Fibroblast of skin of left quadriceps (primary cell): ENCODE results near the gene SYTL2.
A peak's percentile ranks its signal among the peaks of the same experiment; 100 is the strongest.
"Not testable (repeated sequence)": the region's sequence is repeated elsewhere in the genome, so short reads cannot be mapped to it uniquely, and the experiment has no call there.

Experiments
- DNase-seq, 2 experiments: peaks; one replicate each; pipeline ENCODE4 v3.0.0-alpha.2; 2013; ENCODE audit warnings: low read depth in 2 of 2

SYTL2 gene

DNA sequence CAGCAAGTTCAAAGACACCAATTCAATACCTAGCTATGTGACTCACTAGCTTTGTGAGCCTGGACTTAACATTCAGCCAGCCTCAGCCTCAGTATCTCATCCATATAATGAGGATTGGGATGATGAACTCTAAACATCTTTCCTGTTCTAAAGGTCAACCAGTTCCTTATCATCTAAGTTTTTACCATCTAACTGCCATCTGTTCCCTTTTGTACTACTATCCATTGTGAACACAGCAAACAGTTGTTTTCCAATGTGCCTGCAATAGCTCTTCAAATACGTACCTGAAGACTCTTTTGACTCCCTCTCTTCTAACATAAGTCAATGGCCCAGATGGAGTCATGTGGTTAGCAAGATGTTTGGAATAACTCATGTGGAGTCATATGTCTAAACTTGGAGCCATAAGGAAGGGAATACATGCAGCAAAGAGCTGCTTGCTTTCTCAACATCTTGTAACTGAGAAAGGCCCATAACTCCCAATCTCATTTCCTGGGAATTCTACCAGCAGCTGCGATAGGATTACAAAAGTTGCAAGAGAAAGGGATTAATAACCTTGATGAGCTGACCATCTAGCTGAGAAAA, 19.4 kb downstream of the SYTL2 start:
- DNase-seq: no peak

DNA sequence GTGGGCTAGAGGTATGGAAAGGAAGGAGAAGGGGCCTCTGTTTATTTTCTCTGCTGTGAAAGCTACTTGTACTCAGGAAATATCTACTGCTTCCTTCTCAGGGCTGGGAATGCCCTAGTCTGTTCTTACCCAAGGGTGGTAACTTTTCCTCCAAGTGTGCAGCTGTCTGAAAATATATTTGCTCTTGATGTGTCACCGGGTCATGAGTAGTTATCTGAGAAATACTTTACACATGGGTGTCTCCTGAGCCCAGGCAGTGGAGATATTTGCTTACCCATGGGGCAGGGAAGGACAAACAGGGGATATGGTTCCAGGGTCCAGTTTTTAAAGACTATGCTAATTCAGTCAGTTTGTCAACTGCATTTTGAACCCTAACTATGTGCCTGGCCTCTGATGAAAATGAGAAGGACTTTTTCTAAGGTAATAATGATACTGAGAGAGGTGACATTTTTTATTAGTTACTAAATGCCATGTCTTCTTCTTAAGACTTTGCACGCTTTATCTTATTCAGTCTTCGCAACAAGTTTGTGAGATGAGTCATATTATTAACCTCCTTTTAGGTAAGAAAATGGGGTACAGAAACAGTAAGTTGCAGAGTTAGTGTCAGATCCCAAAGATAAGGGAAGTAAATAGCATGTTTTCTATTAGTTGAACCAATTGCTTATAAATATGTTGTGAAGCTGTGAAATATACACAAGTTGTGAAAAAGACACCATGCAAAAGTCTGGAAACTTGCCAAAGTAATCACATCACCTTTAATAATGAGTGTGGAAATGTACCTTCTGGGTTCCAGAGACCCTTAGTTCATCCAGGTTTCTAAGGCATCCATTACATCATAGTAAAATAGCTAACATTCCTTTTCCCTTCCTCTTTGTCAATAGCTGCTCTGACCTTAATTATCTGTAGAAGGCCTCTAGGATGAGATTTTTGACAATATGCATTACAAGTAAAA, 22.9 kb downstream of the SYTL2 start:
- no peak for DNase-seq

DNA sequence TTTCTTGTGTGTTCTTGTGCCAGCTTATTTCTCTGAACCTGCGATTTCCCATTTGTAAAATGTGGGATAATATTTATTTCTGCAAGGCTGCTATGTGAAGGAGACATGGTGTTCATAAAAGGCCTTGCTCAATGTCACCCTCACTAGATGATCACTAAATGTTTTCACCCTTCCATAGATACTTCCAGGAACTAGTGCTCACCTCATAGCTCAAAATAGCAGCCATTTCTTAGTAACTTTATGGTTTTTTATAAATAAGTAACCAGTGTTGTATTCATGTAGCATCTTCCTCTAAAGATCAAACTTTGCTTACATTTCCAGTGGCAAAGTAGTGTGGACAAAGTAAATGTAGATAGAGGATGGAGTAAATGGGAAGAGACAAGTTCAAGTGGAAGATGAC, 23.8 kb downstream of the SYTL2 start:
- no peak for DNase-seq

DNA sequence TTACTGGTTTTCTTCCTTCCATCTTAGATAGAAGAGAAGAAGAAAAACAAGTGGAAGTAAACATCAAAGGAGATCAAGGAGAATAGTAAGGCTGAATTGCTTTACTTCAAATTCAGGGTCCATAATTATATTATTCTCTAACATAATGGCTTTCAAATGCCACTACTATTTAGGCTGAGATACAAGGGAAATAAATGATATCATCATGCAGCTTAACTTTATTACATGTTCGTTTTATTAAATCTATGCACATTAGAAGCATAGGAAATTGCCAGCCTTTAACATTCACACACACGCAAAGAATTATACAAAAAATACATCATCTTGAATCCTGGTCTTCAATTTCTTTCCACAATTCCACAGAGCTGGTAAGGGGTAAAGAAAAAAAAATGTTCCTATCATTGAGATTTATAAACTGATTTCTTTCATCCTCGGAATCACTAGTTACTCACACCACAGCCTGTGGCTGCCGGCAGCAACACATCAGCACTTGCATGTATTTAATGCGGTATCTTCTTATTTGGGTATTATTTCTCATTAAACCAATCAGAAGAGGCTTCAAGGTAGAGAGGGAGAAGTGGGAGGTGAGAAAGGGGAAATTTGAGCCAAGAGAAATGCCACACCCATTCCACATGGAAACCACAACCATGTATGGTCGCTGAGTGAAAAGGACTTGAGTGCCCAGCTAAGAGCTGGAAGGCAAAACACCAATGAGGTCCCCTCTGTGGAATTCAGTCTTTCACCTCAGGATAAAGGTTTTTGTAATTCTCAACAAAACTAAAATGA, 26.3 kb downstream of the SYTL2 start:
- no peak for DNase-seq

DNA sequence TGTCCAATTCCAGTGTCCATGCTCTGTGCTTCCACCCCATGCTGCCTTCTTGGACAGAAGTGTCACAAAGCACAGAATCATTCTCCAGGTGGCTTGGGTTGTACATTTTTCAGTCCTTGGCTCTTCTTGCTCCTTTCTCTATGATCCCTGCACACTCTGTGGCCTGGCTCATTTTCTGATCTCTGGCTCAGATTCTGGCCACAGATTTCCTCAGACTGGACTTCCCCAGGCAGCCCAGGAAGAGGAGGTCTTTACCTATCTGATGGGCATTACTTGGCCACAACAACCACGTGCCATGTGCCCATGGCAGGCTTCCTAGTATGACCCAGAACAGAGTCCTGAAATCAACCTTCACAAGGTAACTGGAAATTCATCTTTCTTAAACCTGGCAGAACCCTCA, 27.2 kb downstream of the SYTL2 start:
- DNase-seq: no peak

DNA sequence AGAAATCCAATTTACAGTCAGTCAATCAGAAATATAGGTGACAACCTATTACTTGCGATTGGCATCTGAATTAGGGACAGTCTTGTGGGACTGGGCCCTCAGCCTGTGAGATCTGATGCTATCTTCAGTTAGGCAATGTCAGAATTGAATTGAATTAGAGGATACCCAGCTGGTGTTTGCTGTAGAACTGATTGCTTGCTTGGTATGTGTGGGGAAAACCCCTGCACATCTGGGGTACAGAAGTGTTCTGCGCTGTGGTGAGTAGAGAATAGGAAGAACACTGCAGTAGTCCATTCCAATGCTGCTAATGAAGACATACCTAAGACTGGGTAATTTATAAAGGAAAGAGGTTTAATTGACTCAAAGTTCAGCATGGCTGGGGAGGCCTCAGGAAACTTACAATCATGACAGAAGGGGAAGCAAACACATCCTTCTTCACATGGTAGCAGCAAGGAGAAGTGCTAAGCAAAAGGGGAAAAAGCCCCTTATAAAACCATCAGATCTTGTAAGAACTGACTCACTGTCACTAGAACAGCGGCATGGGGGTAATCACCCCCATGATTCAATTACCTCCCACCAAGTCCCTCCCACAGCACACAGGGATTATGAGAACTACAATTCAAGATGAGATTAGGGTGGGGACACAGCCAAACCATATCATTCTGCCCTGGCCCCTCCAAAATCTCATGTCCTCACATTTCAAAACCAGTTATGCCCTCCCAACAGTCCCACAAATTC, 30.0 kb downstream of the SYTL2 start:
- DNase-seq: not testable (repeated sequence)

DNA sequence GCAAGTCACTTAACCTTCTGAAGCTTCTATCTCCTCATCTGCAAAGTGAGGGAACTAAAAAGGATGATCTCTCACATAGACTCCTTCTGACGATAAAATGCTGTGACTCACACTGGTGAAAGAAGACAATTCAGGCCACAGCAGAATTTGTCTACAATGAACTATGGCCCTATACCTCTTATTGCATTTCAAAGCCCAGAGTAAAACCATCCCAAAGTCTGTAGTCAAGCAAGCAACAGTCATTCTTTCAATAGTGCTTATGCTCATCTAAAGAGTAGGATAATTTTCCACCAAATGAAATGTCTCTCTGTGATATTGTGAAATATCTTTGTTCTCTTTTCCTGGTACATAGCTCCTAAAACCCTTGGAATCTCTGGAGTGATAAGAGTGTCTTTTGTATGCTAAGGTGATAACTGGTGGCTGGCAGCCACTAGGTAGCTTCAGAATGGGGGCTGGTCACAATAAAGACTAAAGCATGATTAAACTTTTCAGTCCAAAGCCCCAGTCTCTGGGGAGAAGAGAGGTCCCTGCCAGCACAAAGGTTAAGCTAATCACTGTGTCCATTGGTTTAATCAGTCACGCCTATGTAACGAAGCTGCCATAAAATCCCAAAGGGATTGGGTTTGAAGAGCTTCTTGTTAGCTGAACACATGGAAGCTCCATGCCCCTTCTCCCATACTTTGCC, 30.8 kb downstream of the SYTL2 start:
- no peak for DNase-seq

DNA sequence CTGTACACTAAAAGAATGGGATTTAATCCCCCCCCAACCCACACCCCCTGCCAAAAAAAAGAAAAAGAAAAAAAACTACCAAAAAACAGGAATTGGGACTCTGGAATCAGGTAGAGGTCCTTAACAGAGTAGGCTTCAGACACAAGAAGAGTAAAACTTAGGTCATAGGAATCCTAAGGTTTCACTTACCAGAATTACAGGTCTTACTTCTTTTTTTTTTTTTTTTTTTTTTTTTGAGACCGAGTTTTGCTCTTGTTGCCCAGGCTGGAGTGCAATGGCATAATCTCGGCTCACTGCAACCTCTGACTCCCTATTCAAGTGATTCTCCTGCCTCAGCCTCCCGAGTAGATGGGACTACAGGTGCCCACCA, 33.4 kb downstream of the SYTL2 start:
- not testable (repeated sequence) for DNase-seq

DNA sequence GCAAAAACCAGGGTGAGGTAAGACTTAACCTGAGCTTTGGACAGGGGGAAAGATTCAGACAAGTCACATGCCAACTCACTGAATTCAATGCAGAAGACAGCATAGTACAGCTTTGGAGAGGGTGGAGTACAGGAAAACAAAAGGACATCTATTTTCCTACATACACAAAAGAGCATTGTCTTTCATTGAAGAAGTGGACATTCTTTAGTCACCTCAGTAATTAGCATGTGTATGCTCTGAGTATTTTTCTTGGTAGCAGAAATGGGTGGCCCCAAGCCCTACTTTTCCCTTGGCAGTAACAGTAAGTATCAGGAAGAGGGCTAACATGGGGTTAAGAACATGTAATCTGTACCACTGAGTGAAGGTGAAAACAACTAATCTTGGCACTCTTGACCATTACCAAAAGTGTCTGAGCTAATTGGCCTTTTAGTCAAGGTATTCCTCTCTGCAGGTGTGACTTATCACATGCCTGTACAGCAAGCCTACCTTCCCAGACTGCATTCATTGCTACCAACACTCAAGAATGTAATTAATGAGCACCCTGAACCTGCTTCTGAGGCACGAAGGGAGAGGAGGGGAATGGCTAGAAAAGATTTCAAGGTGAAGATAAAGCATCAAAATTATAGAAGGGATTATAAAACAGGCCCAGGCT, 33.9 kb downstream of the SYTL2 start:
- no peak for DNase-seq

DNA sequence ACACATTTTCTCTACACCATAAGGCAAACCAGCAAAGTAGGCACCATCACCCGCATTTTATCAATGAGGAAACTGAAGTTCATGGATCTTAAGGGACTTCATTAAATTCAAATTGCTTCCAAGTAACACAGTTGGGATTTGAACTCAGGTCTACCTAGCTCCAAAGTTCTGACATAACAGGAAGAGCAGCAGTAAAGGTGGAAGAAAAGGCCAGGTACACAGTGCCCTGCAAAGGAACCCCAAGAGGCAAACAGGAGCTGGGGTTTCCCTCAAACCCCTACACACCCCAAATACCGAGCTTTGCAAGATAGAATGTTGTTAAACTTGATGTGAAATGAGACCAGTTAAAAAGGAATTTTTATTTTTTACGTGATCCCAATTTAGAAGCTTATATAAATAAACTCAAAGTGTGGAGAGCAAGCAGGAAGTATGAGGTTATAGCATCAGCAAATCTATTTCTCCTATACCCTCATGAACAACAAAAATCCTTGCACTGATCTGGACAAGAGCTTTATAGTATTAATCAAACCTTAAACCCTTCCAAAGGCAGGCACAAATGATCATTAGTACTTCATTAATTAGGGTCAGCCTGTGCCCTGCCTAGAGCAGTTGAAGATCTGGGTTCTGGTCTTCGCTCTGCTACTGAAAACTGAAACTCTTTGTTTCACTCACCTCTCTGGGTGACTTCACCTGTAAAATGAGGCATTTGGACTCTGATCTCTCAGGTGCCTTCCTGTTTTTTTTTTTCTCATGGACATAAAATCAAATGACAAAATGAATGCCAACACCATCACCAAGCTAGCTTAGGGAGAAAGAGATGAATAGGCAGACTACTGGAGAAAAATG, 36.5 kb downstream of the SYTL2 start:
- DNase-seq: no peak

DNA sequence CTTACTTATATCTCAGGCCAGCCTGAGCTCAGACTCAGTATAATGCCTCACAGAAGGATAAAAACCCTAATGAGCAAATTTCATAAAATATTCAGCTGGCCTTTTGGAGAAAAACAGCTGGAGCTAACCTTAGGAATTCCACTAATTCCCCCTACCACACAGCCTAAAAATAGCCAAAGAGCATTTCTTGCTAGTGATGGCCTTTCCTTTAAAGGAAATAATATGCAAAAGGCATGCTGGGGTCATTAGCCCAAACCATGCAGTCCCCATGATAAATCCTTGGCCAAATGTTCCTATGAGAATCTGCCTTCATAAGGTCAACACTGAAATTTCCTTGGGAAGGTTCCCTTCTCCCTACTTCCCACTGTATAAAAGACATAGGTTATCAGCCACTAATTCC, 38.2 kb downstream of the SYTL2 start:
- DNase-seq: peak; percentile 79 to 81

DNA sequence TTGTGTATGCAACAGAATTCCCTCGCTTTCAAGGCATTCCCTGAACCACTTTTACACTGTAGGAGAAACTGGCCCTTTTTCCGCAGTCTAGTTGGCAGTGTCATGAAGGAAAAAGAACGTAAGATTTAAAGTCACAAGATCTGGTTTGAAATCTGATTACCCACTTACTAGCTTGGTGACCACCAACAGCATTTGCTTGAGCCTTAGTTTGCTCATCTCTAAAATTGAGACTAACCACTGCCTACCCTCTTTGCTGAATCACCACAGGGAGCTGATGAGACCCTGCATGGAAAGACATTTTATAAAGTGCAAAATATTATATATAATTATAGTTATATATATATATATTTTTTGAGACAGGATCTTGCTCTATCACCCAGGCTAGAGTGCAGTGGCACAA, 39.4 kb downstream of the SYTL2 start:
- DNase-seq: no peak

DNA sequence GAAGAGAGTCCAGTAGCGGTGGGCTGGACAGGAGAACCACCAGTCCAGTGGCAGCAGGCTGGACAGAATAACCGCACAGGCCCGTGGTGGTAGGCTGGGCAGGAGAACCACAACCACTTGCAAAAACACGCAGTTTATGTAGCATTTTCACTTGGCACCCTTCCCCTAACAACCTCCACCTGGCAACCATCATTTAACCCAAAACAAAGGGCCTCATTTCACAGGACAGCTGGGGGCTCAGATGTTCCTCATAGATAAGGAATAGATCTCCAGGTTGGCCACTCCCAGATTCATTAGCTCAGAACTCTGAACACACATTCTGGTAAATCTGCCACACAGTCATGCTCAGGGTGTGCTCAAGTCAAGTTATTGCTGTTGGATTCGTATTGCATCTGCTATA, 41.2 kb downstream of the SYTL2 start:
- DNase-seq: no peak

DNA sequence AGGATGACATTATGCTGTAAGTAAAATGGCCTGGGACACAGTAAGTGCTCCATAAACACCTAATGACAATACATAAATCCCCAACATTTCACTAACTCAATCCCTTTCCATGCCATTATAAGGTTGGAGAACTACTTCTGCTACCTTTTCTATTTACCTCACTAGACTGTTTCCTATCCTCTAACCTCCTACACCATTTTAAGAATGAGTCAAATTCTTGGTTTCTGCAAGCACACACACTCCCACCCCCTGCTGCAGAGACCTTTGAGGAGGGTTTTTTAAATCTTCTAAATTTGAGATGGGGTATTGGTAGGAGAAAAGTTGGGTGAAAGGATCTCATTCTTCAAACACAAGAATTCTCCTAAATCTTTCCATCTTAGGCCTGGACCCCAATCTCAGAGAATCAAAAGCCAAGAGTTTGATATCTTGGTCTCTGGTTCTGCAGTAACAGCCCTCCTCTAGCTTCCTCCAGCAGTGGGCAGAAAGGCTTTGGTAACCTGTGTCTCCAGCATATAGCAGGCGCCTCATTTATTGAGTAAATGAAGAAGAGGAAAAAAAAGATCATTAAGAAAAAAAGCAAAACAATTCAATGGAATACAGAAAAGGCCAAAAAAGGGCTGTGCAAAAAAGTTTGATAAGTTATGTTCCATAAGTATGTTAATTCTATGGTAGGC, 42.3 kb downstream of the SYTL2 start:
- DNase-seq: no peak

DNA sequence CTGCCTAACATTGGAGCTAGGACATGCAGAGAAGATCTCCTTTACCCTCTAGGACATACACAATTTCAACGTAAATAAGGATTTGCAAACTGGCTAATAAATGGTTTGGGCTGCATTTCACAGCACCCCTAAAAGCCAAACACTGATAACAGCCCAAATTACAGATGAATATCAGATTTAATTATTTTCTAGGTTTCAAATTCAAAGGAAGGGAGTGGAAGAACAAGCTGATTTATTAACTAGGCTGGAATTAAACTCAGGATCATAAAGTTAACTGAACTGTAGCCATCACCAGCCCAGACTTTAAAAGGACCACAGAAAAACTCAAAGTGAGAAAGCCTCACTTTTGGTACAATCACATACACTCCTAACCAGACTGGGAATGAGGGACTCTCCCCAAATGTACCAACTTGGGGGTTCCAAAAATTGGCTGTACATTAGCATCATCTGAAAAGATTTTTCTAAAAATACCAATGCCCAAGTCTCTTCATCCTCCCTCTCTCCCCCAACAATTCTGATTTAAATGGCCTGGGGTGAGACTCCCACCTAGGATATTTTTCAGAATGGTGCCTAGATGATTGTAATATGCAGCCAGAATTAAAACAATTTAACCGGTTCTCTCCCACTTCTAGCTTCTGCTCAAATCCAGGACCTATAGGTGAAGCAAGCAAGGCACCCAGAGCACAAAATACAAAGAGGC, 43.5 kb downstream of the SYTL2 start:
- DNase-seq: no peak

DNA sequence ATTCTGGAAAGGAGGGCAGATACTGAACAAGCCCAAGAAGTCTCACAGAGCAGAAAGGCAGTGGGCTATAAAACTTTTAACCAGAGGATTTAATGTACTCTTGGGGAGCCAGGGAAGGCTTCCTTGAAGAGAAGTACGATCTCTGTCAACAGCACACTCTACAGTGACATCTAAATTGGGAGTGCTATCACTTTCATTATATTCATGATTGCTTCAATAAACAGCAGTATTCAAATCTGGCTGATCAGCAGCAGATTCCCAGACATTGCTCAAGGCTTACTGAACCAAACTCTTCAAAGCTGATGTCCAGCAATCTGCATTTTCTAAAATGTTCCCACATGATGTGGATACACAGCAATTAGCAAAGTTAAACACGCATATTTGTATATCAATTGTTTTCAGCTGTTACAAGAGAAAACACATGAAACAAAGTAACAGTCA, 44.2 kb downstream of the SYTL2 start:
- peak in 1 of 2 experiments; percentile 36 for DNase-seq

DNA sequence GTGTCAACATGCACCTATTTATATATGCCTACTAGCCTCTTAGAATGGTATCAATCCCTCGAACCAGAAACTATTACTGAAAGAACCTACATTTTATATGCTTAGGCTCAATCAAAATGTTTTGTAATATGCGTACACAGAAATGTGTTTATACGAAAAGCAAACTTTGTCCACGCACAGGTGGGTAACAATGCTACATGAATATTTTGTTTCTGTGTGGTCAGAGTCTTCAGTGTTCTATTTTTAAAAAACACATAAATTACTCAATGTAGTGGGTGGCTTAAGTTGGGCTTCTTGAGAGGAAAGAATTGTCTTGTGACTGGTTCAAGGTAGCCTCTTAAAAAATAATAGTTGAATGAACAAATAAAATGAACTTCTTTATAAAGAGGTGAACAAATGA, 46.1 kb downstream of the SYTL2 start:
- no peak for DNase-seq

DNA sequence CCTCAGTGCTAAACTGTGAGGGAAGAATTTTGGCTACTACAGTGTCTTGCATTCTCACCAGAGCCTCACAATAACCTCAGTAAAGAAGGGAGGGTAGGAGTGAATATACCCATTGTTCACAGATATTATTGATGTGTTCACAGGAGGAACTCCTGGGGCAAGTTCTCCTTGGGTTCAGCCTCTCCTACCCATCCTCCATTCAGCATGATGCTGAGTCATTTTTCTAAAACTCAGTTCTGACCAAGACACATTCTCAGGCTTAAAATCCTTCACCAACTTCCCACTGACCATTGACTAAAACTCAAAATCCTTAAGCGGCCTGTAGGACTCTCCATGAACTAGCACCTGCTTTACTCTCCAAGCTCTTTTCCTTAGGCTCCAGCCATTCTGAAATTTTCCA, 48.7 kb downstream of the SYTL2 start:
- DNase-seq: no peak

DNA sequence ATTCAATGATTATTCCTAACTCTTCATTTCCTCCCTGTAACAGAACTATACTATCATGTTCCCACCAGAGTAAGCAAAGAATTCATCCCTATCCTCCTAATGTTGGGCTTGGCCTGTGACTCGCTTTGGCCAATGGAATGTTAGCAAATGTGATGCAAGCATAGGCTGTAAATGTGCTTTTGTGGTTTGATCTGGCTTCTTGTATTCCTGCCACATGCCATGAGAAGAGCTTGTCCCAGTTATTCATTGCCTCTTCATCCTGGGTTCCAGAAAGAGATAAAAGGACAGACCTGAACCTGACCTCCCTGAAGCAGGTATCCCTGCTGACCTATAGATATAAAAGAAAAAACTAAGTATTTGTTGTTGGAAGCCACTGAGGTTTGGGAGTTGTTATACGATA, 51.0 kb downstream of the SYTL2 start:
- DNase-seq: peak; percentile 84 to 87
